ENCODE measurements around the gene CTPS1. TPM values are rescaled to one million over a fixed set of nuclear protein-coding genes. Genes with fewer than 3 reads are reported as not detected.

CTPS1 gene
- total RNA-seq, 1 donor from 2014 or later = 60.5 TPM

DNA sequence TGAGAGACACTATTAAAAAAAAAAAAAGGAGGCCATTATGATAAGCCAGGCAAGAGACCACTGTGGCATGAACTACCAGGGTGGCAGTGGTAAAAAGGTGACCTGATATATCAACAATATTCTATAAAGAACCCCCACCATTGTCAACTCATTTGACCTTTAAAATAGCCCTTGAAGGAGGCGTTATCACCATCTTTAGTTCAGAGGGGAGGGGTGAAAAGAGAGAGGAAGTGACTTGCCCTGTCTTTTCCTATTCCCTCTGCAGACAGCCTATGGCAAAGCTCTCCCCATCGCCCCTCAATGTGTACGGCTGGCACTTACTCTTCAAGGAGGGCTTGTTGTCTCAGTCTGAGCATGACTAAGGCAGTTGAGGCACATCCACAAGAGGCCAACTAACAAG is 53.8 kb downstream of the CTPS1 start:
- no peaks in the 10 kb centered on the region for H3K9me3 Mint-ChIP-seq
- no peak overlapping the region for H3K27ac Mint-ChIP-seq
- H3K27me3 Mint-ChIP-seq = no peaks in the 10 kb centered on the region
- TF ChIP-seq, protein P1, sequence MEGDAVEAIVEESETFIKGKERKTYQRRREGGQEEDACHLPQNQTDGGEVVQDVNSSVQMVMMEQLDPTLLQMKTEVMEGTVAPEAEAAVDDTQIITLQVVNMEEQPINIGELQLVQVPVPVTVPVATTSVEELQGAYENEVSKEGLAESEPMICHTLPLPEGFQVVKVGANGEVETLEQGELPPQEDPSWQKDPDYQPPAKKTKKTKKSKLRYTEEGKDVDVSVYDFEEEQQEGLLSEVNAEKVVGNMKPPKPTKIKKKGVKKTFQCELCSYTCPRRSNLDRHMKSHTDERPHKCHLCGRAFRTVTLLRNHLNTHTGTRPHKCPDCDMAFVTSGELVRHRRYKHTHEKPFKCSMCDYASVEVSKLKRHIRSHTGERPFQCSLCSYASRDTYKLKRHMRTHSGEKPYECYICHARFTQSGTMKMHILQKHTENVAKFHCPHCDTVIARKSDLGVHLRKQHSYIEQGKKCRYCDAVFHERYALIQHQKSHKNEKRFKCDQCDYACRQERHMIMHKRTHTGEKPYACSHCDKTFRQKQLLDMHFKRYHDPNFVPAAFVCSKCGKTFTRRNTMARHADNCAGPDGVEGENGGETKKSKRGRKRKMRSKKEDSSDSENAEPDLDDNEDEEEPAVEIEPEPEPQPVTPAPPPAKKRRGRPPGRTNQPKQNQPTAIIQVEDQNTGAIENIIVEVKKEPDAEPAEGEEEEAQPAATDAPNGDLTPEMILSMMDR (conservative IDR thresholded peaks at IDR 0.05) = no peak
- peaks cover 30% of the 10 kb centered on the region for H3K36me3 Mint-ChIP-seq
- no peak for DNase-seq (ENCODE audit: extremely low spot score, unreplicated experiment)
- H3K4me1 Mint-ChIP-seq (ENCODE audit: unreplicated experiment) = no peaks in the 10 kb centered on the region
- no peak overlapping the region for H3K4me3 Mint-ChIP-seq

DNA sequence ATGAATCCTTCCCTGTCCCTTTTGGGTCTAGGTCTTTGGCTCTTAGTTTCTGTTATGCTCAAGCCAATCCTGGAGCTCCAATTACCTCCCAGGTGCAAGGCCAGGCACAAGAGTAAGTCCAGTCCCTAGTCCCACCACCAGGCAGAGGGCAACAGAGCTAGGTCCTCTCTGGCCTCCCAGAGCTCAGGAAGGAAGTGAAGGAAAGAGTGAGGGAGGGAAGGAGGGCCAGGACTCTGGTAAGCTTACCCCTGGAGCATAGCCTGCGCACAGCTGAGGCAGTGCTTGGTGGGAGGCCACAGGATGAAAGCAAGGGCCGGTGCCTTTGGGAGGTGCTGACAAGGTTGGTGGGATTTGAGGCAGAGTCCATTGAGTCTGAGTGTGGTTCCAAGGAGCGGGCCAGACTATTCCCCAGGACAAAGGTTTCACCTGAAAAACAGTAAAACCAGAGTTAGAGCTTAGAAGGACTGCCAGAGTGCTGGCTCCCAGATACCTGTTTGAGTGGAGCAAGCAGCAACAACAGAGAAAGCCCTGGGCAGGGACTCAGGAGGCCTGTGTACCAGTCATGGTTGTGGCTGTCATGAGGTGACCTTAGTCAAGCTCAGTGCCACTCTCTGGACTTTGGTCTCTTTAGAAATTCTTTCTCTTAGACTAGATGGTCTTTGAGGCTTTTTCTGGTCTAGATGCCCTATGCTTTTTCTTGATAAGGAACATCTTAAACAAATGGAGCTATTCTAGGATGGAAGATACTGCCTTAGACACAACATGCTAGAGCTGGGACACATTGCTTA is 57.8 kb downstream of the CTPS1 start:
- H3K9me3 Mint-ChIP-seq = no peaks in the 10 kb centered on the region
- H3K27me3 Mint-ChIP-seq = no peaks in the 10 kb centered on the region
- TF ChIP-seq, protein P1 (conservative IDR thresholded peaks at IDR 0.05) = no peak
- no peak overlapping the region for H3K4me3 Mint-ChIP-seq
- H3K4me1 Mint-ChIP-seq (ENCODE audit: unreplicated experiment) = no peaks in the 10 kb centered on the region
- DNase-seq (ENCODE audit: extremely low spot score, unreplicated experiment) = no peak
- peaks cover 16% of the 10 kb centered on the region for H3K36me3 Mint-ChIP-seq
- H3K27ac Mint-ChIP-seq = no peak overlapping the region

DNA sequence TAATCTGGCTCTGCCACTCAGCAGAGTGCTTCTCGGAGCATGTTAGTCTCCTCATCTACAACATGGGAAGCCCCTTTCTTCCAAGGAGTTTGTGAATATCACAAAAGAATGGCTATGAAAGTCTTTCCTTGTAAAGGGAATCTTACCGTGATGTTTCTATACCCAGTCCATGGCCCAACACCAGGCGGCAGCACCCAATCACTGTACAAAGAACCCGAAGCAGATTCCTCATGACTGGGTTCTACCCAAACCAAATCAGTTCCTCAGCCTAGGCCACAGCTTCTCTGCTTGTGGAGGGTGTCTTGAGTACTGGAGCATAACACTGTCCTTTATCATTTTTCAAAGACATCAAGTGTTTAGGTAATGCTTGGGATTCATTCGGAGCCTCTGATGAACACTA is 58.6 kb downstream of the CTPS1 start:
- Mint-ChIP-seq H3K27ac (no peak overlapping the region), H3K9me3 (no peaks in the 10 kb centered on the region), H3K4me1 (ENCODE audit: unreplicated experiment) (no peaks in the 10 kb centered on the region), H3K4me3 (no peak overlapping the region), H3K36me3 (peaks cover 17% of the 10 kb centered on the region), H3K27me3 (no peaks in the 10 kb centered on the region)
- TF ChIP-seq, protein P1 (conservative IDR thresholded peaks at IDR 0.05) = no peak
- DNase-seq (ENCODE audit: extremely low spot score, unreplicated experiment) = no peak

DNA sequence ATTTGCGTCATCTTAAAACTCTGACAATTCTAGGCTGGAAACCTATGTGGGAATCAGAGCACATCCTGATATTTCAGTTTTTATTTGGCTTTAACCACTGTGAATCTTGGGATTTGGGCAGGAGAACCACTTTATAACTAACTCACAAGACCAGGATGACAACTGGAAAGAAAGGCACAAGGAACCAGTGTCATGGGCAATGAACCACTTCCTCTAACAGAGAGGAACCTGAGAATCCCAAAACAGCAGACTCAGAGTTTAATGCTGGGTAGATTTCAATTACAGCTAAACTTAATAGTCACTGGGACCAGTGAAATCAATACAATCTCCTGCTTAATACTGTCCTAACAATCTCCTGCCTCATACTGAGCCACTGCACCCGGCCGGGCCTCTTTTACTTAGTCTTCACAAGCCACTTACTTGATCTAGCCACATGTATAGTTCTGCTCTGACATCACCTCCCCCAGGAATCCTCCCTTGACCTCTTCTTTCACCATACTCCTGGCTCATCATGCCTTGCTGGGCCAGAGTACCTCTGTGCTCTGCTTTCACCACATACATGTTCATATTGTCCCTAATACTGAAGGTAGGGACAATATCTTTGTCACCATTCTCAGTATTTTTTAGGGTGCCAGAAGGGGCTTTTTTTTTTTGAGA is 62.2 kb downstream of the CTPS1 start:
- Mint-ChIP-seq H3K9me3 (no peaks in the 10 kb centered on the region), H3K27me3 (no peaks in the 10 kb centered on the region), H3K4me1 (ENCODE audit: unreplicated experiment) (peaks cover 6% of the 10 kb centered on the region), H3K4me3 (no peak overlapping the region), H3K27ac (no peak overlapping the region), H3K36me3 (peaks cover 29% of the 10 kb centered on the region)
- no peak for DNase-seq (ENCODE audit: extremely low spot score, unreplicated experiment)
- TF ChIP-seq, protein P1 (conservative IDR thresholded peaks at IDR 0.05) = no peak

DNA sequence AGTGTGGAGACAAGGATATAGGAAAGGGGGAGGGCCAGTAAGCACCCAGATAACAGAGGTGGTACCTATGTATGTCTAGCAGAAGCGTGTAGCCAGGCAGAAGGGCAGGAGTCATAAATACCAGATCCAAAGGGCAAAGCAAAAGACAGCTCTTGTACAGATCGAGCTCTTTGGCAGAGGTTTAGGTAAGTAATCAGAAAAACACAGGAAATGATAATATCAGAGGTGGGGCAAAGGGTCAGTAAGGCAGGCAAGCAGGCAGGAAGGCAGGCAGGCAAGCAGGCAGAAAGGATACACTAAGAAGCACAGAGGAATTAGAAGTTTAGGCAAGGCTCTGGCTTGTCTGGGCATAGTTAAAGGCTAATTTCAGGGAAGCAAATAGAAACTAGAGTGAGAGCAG is 64.7 kb downstream of the CTPS1 start:
- Mint-ChIP-seq H3K27me3 (no peaks in the 10 kb centered on the region), H3K27ac (peak overlapping the region; percentile 14)
- DNase-seq (ENCODE audit: extremely low spot score, unreplicated experiment) = no peak

More for the DNA sequence above, 64.7 kb downstream of the CTPS1 start:
- Mint-ChIP-seq H3K4me1 (ENCODE audit: unreplicated experiment) (peaks cover 6% of the 10 kb centered on the region), H3K36me3 (peaks cover 37% of the 10 kb centered on the region), H3K9me3 (no peaks in the 10 kb centered on the region), H3K4me3 (no peak overlapping the region)
- TF ChIP-seq, protein P1 (conservative IDR thresholded peaks at IDR 0.05) = no peak

Data from type B pancreatic cell (in vitro differentiated cells).